ENCODE results near the gene ACOT8. TPM values are rescaled to one million over a fixed set of nuclear protein-coding genes. Genes with fewer than 3 reads are reported as not detected.
"Not testable (repeated sequence)": the region's sequence is repeated elsewhere in the genome, so short reads cannot be mapped to it uniquely, and the experiment has no call there.

The ACOT8 gene
- 31.9 TPM for total RNA-seq
- long read RNA-seq, transcript ACOT8-201 (6 exons, 1,168 nt), result major isoform, 52 of 68 reads
- long read RNA-seq, partial matches to known transcripts, result 4 of 68 reads
- long read RNA-seq, other reads (novel, unspliced or antisense), result 10 of 68 reads

DNA sequence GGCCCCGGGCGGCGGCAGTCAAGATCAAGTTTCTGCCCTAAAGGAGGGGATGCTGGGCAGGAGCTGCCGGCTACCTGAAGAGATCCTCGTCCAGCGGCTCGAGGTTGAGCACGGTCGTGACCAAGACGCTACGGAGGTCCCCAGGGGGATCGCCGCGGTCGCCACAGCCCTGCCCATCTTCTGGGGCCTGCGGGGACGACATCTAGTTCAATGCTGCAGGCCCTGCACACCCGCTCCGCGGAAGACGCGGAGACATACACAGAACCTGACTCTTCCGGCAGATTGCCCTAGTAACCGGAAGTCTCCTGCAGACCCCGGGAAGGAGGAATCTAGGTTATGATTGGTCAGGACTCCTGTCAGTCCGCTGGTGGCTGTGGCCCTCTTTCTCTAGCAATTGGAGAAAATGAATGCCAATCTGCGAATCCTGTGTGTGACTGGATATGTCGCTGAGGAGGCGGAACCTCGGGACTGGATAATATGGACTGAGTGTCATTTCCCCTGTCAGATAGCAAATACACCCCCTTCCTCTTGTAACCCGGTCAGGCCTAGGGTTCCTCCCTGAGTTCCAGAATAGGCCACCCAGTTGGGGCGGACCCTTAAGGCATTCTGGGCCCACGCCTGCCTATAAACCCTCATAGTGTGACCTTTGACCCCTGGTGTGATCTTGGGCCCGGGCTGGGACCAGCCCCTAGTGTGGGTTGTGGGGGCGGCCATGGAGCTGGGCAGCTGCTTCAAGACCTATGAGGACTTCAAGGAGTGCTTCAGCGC lies at the start of gene ACOT8, which contains the start of gene ZSWIM3:
Gene ACOT8 (minus strand): TSS at position 279 of the 768 bp plus-strand sequence. CDS start 77 bp downstream, at position 202.
Gene ZSWIM3 (plus strand): TSS at position 501 of the 768 bp plus-strand sequence. CDS start 212 bp downstream, at position 713.
- ATAC-seq, result peak; percentile 99
- DNase-seq, result peak; percentile 91
- intact Hi-C loops (cut with micrococcal nuclease), result no loop called here

DNA sequence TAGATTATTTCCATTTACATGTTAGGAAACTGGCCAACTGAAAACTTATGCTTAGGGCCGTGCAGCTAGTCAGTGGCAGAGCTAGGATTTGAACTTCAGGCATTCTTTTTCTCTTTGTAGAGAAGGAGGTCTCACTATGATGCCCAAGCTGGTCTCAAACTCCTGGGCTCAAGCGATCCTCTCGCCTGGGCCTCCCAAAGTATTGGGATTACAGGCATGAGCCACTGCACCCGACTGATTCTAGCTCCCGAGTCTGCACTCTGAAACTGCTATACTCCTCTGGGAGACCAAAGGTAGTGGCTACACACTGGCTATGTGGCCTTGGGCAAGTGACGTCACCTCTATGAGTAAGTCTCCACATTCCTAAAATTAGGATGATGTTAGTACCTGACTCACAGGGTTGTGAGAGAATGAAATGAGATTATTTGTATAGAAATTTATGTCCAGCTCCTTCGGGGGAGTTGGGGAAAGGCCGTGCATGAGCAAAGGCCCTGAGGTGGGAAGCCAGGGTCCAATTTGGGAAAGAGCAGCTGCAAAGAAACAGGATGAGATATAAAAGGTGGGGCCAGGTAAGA lies 48.4 kb upstream of the ACOT8 start:
- DNase-seq, result no peak
- no peak for ATAC-seq
- intact Hi-C loops (cut with micrococcal nuclease), result no loop called here

DNA sequence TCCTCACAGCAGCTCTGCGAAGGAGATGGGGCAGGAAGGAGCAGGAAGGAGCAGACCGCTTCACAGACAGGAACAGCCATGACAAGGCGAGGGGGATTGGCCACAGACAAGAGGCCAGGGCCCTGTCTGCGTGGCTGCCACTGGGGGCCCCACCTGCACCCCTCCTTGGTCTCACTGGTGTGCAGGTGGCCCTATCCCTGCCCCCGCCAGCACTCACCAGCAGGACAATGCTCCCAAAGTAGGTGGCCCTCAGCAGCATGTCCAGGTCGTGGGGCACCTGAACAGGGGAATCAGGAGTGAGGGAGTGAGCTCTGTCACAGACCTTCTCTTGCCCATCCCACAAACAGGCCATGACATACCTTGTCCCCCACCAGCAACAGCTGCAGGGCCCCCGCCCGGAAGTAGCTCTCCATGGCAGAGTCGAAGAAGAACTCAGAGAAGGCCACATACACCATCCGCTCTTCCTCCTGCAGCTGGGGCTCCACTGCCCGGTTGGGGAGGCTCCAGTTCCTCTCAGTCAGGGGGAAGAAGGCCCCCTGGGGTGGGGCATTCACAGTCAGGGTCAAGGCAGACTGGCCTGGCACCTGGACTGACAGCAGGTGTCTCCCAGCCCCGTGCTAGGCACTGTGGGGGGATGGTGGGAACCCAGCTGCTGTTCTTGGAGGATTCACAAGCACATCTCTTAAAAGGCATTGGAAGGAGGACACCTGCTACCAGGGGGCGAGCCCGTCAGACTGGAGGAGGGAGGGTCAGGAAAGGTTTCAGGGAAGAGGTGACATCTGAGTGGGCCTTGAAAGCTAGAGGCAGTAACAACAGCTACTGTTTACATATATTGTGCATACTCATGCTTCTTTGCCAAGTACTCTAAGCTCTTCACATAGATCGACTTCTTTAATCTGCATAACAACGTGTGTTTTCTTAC lies 47.7 kb upstream of the ACOT8 start:
- ATAC-seq, result no peak
- DNase-seq, result no peak
- intact Hi-C loops (cut with micrococcal nuclease), result no loop called here

- no peak for DNase-seq
- ATAC-seq, result no peak
- intact Hi-C loops (cut with micrococcal nuclease), result no loop called here
Measured at GRCh38 chr20:45902199-45902701, 45.1 kb upstream of the ACOT8 start.

GRCh38 chr20:45901332-45901731 lies 44.1 kb upstream of the ACOT8 start:
- ATAC-seq; intact Hi-C loops (cut with micrococcal nuclease); DNase-seq: not testable (repeated sequence)

GRCh38 chr20:45899046-45899835 lies 42.0 kb upstream of the ACOT8 start:
- intact Hi-C loops (cut with micrococcal nuclease), result no loop called here
- ATAC-seq (no peak), DNase-seq (no peak)

GRCh38 chr20:45898285-45898684 lies 41.1 kb upstream of the ACOT8 start:
- DNase-seq (no peak), ATAC-seq (no peak)
- intact Hi-C loops (cut with micrococcal nuclease), result no loop called here

- ATAC-seq, result no peak
- DNase-seq, result no peak
- intact Hi-C loops (cut with micrococcal nuclease), result no loop called here
Measured at GRCh38 chr20:45897692-45898091, 40.5 kb upstream of the ACOT8 start.

GRCh38 chr20:45897289-45897688 lies 40.1 kb upstream of the ACOT8 start:
- DNase-seq (no peak), ATAC-seq (no peak)
- intact Hi-C loops (cut with micrococcal nuclease), result no loop called here

- DNase-seq, result no peak
- intact Hi-C loops (cut with micrococcal nuclease), result no loop called here
- no peak for ATAC-seq
Measured at GRCh38 chr20:45896641-45897161, 39.5 kb upstream of the ACOT8 start.

- no peak for ATAC-seq
- intact Hi-C loops (cut with micrococcal nuclease), result no loop called here
- DNase-seq, result no peak
Measured at GRCh38 chr20:45894797-45895196, 37.6 kb upstream of the ACOT8 start.

DNA sequence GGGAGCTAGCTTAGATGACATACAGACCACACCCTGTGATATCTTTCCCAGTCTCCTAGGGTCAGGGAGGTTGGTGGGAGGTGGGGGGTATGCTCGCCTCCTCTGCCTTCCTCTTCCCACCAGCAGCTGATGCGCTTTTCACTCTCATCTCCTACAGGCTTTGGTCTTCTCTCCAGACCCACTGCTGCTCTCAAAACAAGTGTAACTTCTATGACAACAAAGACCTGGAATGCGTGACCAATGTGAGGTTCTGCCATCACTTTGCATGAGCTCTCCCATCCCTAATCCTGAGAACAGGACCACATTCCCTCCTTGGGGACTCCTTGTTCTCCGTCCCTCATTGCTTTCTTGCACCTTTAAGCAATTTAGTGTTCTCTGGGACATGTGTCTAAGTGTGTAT lies 36.6 kb upstream of the ACOT8 start:
- intact Hi-C loops (cut with micrococcal nuclease), result no loop called here
- DNase-seq, result no peak
- no peak for ATAC-seq

GRCh38 chr20:45892828-45893500 lies 35.8 kb upstream of the ACOT8 start:
- ATAC-seq (no peak), DNase-seq (no peak)
- intact Hi-C loops (cut with micrococcal nuclease), result no loop called here

DNA sequence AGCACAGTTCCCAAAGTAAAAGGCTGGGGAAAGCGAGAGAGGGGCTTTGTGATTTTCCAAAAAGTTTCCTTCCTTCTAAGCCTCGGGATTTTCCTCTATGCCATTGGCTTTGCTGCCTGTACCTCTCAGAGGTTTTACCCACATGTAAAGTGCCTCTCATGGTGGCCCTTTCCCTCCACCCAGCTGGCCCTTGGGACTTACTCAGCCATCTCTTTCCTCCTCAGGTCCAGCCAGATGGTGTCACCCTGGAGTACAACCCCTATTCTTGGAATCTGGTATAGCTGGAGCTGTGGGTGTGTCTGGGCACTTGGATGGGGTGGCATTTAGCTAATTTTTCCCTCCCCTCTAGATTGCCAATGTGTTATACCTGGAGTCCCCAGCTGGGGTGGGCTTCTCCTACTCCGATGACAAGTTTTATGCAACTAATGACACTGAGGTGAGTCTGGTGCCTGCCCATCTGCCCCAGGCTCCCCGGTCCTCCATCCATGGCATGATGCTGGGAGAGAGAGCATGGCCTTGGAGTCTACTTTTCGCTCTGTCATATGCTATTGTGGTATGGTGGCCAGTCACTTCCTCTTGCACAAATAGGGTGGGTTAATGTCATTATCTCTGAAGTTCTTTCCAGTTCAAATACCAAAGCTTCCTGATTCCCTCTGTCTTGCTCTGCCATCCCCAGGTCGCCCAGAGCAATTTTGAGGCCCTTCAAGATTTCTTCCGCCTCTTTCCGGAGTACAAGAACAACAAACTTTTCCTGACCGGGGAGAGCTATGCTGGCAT lies 35.0 kb upstream of the ACOT8 start:
- ATAC-seq, result no peak
- DNase-seq, result no peak
- intact Hi-C loops (cut with micrococcal nuclease), result no loop called here

DNA sequence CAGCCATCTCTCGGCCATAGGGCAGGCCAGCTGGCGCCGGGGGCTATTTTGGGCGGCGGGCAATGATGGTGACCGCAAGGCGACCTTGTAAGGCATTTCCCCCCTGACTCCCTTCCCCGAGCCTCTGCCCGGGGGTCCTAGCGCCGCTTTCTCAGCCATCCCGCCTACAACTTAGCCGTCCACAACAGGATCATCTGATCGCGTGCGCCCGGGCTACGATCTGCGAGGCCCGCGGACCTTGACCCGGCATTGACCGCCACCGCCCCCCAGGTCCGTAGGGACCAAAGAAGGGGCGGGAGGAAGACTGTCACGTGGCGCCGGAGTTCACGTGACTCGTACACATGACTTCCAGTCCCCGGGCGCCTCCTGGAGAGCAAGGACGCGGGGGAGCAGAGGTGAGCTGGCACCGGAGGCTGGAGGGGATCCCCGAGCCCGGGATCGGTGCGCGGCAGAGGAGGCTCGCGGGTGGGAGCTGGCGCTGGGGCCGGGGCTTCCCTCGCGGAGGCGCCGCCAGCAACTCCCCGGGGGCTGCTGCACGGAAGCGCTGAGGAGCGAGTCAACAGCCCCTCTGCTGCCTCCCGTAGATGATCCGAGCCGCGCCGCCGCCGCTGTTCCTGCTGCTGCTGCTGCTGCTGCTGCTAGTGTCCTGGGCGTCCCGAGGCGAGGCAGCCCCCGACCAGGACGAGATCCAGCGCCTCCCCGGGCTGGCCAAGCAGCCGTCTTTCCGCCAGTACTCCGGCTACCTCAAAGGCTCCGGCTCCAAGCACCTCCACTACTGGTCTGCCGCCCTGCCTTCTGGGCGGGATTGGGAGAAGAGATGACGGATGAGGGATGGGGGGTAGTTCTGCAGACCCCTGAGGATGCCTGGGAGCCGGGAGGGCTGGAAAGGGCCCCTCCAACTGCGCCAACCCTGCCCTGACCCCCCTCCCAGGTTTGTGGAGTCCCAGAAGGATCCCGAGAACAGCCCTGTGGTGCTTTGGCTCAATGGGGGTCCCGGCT lies 34.1 kb upstream of the ACOT8 start, which contains the start of the genes CTSA and NEURL2:
Gene CTSA (plus strand): TSS at position 351 of the 999 bp plus-strand sequence. CDS start 234 bp downstream, at position 585.
Gene NEURL2 (minus strand): TSS at position 224 of the 999 bp plus-strand sequence. CDS start 217 bp downstream, at position 7.
- intact Hi-C loops (cut with micrococcal nuclease), result no loop called here
- ATAC-seq (peak; percentile 88), DNase-seq (peak; percentile 98)

All from left ventricle myocardium superior (tissue), 1 donor.